Panc1 (cell line): ENCODE measurements around the gene CSNK1E. TPM values are rescaled to one million over a fixed set of nuclear protein-coding genes. Genes with fewer than 3 reads are reported as not detected.

Experiments
- ATAC-seq: fragments of 200-7000 bp; cut with Tn5 transposase; 2 replicates; pipeline ENCODE4 v1.9.1; 2020; ENCODE audit warnings: mild to moderate bottlenecking, moderate library complexity
- BruUV-seq: library from RNA; stranded (reverse); fragments of 400-500 nt; replicated peaks from 2 replicates; lab custom pipeline; 2021; lab: Mats Ljungman, UMichigan
- CTCF ChIA-PET: fragments of 300-600 bp; sonication (Branson Sonifier 250); formaldehyde crosslinking; loops from one replicate; lab custom pipeline; 2022; ENCODE audit warnings: antibody characterized with exemption; lab: Charles Lee
- POLR2A ChIA-PET: fragments of 300-600 bp; sonication (Branson Sonifier 250); formaldehyde crosslinking; loops from one replicate; lab custom pipeline; 2022; ENCODE audit warnings: antibody characterized with exemption; lab: Charles Lee
- DNase-seq: peaks from one replicate; pipeline ENCODE4 v3.0.0-alpha.2; 2010; ENCODE audit warnings: low read depth, low spot score
- H3K27ac ChIP-seq: 2 replicates; pipeline ENCODE4 v1.5.1; 2011; ENCODE audit warnings: mild to moderate bottlenecking, low read length, inconsistent platforms
- H3K27me3 ChIP-seq: fragments of 200-500 bp; sonication (Bioruptor generic); 2 replicates; pipeline ENCODE4 v1.6.0; 2014; ENCODE audit warnings: low read length, inconsistent platforms; ENCODE audit not compliant: control insufficient read depth, insufficient read depth
- H3K36me3 ChIP-seq: fragments of 200-500 bp; sonication (Bioruptor generic); 2 replicates; pipeline ENCODE4 v1.5.1; 2014; ENCODE audit warnings: inconsistent platforms, mild to moderate bottlenecking, low read length, moderate library complexity; ENCODE audit not compliant: control insufficient read depth, insufficient read depth
- H3K4me1 ChIP-seq: 2 replicates; pipeline ENCODE4 v1.5.1; 2011; ENCODE audit warnings: inconsistent platforms, mild to moderate bottlenecking, low read length, moderate library complexity; ENCODE audit not compliant: control insufficient read depth, insufficient read depth
- H3K4me3 ChIP-seq, 2 experiments: 2 replicates each; pipeline ENCODE4 v1.5.1; 2011 to 2012; ENCODE audit warnings: low read depth in 2 of 2, low read length in 2 of 2, mild to moderate bottlenecking in 2 of 2, inconsistent platforms in 1 of 2, moderate library complexity in 1 of 2
- H3K9me3 ChIP-seq: fragments of 200-500 bp; sonication (Bioruptor generic); 2 replicates; pipeline ENCODE4 v1.5.1; 2014; ENCODE audit warnings: low read depth, mild to moderate bottlenecking, inconsistent platforms, low read length, moderate library complexity; ENCODE audit not compliant: control insufficient read depth, insufficient read depth
- POLR2AphosphoS5 ChIP-seq: IDR thresholded peaks from 2 replicates; pipeline ENCODE4 v1.6.1; 2012; ENCODE audit warnings: mild to moderate bottlenecking, low read depth, low read length, moderate library complexity
- REST ChIP-seq, 2 experiments: IDR thresholded peaks; 2 replicates each; pipeline ENCODE4 v1.6.1; 2011 to 2012; ENCODE audit warnings: low read depth in 2 of 2, control low read depth in 1 of 2, low read length in 1 of 2, mild to moderate bottlenecking in 1 of 2, moderate library complexity in 1 of 2; ENCODE audit not compliant: insufficient read depth in 1 of 2
- SIN3A ChIP-seq: IDR thresholded peaks from 2 replicates; pipeline ENCODE4 v1.6.1; 2012; ENCODE audit warnings: low read depth, mild to moderate bottlenecking, low read length, moderate library complexity, borderline replicate concordance; ENCODE audit not compliant: insufficient read depth
- TCF7L2 ChIP-seq: IDR thresholded peaks from 2 replicates; pipeline ENCODE4 v1.6.1; 2011; ENCODE audit warnings: mild to moderate bottlenecking, low read depth, low read length, inconsistent platforms
- in situ Hi-C: cut with HindIII; loops from 2 replicates; pipeline ENCODE4 v1.10.0; 2016; ENCODE audit warnings: low sequenced_read_pairs, low pct_unique_long_range_greater_than_20kb
- intact Hi-C: fragments of 100-400 bp; cut with micrococcal nuclease; formaldehyde crosslinking; loops from one replicate; pipeline ENCODE4 v1.10.0; 2022; ENCODE audit not compliant: unreplicated experiment
- total RNA-seq: library from RNA; stranded (reverse); gene quantifications from one replicate; pipeline ENCODE4 v1.2.1, GENCODE V29; 2021; ENCODE audit not compliant: unreplicated experiment
- TF ChIP-seq, protein P1 (sequence below): fragments of 450-650 bp; IDR thresholded peaks from 2 replicates; pipeline ENCODE4 v1.5.1; 2017; ENCODE audit warnings: mild to moderate bottlenecking

The CSNK1E gene
- total RNA-seq, 1 experiment from 2014 or later: 115 TPM

DNA sequence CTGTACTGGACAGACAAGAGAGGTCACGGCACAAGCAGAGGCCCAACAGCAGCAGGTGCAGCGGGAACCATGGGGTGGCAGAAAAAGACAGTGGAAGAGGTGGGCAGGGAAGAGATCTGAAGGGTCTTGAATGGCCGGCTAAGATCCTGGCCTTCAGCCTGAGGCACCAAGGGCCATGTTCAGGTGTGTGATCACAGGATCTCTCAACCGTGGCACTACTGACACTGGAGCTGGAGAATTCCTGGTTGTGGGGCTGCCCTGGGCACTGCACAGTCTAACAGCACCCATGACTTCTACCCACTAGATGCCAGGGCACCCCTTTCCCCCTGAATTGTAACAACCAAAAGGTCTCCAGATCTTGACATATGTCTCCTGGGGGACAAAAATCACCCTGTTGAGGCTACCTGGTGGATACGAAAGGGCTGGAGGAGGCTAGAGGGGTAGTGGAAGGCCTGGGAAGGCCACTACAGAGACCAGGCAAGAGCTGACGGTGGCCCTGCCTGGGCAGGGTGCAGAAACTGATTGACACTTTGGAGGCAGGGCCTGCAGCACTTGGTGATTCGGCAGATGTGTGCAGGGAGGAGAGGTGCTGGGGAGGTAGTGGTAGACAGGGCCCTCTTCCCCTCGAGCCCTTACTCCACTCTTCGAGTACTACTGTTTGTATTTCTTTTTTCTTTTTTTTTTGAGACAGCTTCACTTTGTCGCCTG is 8.3 kb downstream of the CSNK1E start:
- Histone ChIP-seq H3K4me3 (no peak overlapping the region), H3K4me1 (peaks cover 13% of the 10 kb centered on the region), H3K9me3 (no peaks in the 10 kb centered on the region), H3K27me3 (no peaks in the 10 kb centered on the region), H3K27ac (no peak overlapping the region), H3K36me3 (no peaks in the 10 kb centered on the region; the same call in 1 of the 2 replicates)
- intact Hi-C loops (no loop called here), in situ Hi-C loops (no loop called here)
- ATAC-seq: no peak
- BruUV-seq: no TSS peak
- POLR2A ChIA-PET: no interaction called here
- no peak for DNase-seq
- CTCF ChIA-PET: no interaction called here
- TF ChIP-seq SIN3A: no peak
- TF ChIP-seq TCF7L2: no peak
- TF ChIP-seq, protein P1, sequence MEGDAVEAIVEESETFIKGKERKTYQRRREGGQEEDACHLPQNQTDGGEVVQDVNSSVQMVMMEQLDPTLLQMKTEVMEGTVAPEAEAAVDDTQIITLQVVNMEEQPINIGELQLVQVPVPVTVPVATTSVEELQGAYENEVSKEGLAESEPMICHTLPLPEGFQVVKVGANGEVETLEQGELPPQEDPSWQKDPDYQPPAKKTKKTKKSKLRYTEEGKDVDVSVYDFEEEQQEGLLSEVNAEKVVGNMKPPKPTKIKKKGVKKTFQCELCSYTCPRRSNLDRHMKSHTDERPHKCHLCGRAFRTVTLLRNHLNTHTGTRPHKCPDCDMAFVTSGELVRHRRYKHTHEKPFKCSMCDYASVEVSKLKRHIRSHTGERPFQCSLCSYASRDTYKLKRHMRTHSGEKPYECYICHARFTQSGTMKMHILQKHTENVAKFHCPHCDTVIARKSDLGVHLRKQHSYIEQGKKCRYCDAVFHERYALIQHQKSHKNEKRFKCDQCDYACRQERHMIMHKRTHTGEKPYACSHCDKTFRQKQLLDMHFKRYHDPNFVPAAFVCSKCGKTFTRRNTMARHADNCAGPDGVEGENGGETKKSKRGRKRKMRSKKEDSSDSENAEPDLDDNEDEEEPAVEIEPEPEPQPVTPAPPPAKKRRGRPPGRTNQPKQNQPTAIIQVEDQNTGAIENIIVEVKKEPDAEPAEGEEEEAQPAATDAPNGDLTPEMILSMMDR: no peak
- TF ChIP-seq POLR2AphosphoS5: no peak
- no peak for TF ChIP-seq REST (IDR thresholded peaks at IDR 0.05; ENCODE audit: insufficient read depth in 1 of 2, low read depth in 2 of 2, low read length in 1 of 2)

DNA sequence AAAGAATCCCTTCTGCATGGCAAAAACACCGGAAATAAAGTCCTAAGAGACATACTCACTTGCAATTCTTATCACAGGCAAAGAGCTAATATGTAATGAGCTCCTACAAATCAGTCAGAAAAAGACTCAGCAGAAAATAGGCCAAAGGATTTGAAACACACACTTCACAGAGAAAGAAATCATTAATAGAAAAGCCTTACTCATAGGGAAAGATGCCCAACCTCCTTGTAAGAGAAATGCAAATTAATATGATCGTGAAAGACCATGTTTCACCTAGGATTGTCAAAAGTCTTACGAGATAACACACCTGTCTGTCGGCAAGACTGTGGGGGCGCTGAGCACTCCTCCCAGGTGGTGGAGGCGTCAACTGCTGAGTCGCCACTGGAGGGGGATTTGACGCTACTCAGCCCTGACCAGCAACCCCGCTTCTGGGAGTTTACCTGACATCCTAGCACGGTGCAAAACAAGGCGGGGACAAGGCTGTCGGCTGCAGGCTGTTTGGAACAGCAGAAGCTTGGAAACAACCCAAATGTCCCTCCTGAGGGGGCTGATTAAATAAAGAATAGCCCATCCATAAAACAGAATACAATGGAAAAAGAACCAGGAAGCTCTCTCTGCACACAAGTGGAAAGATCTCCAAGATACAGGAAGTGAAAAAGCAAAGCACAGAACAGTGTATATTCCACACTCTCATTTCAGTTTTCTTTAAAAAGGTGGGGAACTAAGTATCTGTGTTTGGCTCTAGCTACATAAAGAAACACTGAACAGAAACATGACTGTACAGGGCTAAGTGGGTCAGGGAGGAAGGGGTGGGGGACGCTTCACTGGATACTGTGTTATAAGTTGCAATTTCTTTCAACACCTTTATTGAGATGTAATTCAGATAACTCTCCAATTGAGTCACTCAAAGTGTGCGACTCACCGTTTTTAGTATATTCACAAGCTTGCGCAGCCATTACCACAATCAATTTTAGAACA is 11.5 kb downstream of the CSNK1E start:
- Histone ChIP-seq H3K9me3 (no peaks in the 10 kb centered on the region), H3K4me3 (no peak overlapping the region), H3K27ac (no peak overlapping the region), H3K36me3 (no peaks in the 10 kb centered on the region; the same call in 1 of the 2 replicates), H3K27me3 (no peaks in the 10 kb centered on the region), H3K4me1 (peaks cover 8% of the 10 kb centered on the region; the same call in 1 of the 2 replicates)
- ChIA-PET POLR2A (interaction anchor here (0.7 kb wide), 1 partner anchor 810 kb away, joined by 3 read pairs; no protein-coding TSS in a partner anchor), CTCF (interaction anchor here (0.6 kb wide), 1 partner anchor 10 kb away, joined by 8 read pairs; no protein-coding TSS in a partner anchor)
- TF ChIP-seq, protein P1: no peak
- no peak for TF ChIP-seq POLR2AphosphoS5
- TF ChIP-seq REST (IDR thresholded peaks at IDR 0.05; ENCODE audit: insufficient read depth in 1 of 2, low read depth in 2 of 2, low read length in 1 of 2): no peak
- TF ChIP-seq TCF7L2: no peak
- TF ChIP-seq SIN3A: no peak
- BruUV-seq: TSS peak; percentile 18
- ATAC-seq (peak; percentile 19; the same call in 1 of the 2 replicates), DNase-seq (no peak)
- in situ Hi-C loops (no loop called here), intact Hi-C loops (no loop called here)
